ENCODE results near the gene SPAAR.

- no peak for TF ChIP-seq RAD21 (IDR thresholded peaks at IDR 0.05; ENCODE audit: low read depth)
- TF ChIP-seq CTCF (IDR thresholded peaks at IDR 0.05 in 2 of 3, conservative IDR thresholded peaks at IDR 0.05 in 1 of 3; ENCODE audit: borderline replicate concordance in 1 of 3, insufficient read depth in 1 of 3, low read depth in 2 of 3, low read length in 2 of 3) = no peak
These were observed 48.0 kb upstream of the SPAAR start for GRCh38 chr9:35861161-35861897.
